Peyer's patch (tissue), 4 donors: ENCODE data around the gene DPP3.

ENCODE experiments used
- CTCF ChIP-seq, 6 experiments: fragments of 450-650 bp in 4 of 6; fragments of 200-600 bp in 2 of 6; sonication (generic) in 1 of 6; IDR thresholded peaks; one replicate each; pipeline ENCODE4 v1.5.1; 2017 to 2019; ENCODE audit warnings: antibody characterized with exemption in 6 of 6, mild to moderate bottlenecking in 3 of 6, moderate library complexity in 1 of 6
- POLR2A ChIP-seq, 2 donors: fragments of 450-650 bp; IDR thresholded peaks; one replicate each; pipeline ENCODE4 v1.5.1; 2017; ENCODE audit warnings: antibody characterized with exemption in 2 of 2, mild to moderate bottlenecking in 2 of 2, moderate library complexity in 2 of 2

GRCh38 chr11:66543263-66544107 lies 63.3 kb downstream of the DPP3 start:
- TF ChIP-seq CTCF (IDR thresholded peaks at IDR 0.05) (peak in 5 of 6 experiments; percentile 7 to 53 (median 27)), POLR2A (IDR thresholded peaks at IDR 0.05) (no peak)
